GM18499 (cell line): ENCODE measurements around the gene BHLHE23.

Source experiments
- ATAC-seq: cut with Tn5 transposase; IDR thresholded peaks from one replicate; pipeline ENCODE4 v1.9.1; 2021; ENCODE audit warnings: moderate number of reproducible peaks; ENCODE audit not compliant: insufficient read depth, unreplicated experiment

Gene BHLHE23

DNA sequence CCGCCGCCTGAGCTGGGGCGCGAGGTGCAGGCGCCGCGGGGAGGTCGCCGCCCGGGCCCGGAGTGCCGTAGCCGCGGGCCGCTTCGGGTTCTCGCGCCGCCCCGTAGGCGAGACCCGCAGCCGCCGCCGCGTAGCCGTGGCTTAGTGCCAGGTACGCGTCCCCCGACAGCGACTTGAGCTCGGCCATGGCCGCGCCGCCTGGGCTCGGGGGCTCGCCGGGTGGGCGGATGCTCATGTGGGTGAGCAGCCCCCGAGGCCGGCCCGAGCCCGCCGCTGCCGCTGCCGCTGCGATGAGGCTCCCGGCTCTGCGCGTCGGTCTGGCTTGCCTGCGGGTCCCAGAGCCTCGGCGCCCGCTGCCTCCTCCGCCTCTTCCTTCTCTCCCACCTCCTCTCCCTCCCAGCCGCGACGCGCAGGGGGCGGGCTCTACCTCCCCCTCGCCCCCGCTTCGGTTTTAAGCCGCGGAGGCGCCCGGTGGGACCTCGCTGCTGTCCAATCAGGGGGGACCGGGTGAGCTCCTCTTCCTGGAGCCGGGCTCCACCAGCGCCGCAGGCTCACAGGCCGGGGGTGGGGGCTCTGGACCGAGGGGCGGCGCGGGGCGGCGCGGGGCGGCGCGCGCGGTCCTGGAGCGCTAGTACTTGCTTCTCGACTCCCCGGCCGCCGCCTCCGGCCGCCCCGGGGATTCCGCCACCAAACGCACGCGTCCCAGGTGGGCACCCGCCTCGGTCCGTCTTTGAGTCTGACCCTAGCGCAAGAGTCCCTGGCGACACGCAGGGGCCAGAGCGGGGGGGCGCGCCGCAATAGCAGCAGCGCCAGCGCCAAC is at the start of gene BHLHE23:
Gene BHLHE23, minus strand, starts transcription at position 425 of the 820 bp plus-strand sequence. Its CDS starts 190 bp downstream, at position 235.
- ATAC-seq = no peak

DNA sequence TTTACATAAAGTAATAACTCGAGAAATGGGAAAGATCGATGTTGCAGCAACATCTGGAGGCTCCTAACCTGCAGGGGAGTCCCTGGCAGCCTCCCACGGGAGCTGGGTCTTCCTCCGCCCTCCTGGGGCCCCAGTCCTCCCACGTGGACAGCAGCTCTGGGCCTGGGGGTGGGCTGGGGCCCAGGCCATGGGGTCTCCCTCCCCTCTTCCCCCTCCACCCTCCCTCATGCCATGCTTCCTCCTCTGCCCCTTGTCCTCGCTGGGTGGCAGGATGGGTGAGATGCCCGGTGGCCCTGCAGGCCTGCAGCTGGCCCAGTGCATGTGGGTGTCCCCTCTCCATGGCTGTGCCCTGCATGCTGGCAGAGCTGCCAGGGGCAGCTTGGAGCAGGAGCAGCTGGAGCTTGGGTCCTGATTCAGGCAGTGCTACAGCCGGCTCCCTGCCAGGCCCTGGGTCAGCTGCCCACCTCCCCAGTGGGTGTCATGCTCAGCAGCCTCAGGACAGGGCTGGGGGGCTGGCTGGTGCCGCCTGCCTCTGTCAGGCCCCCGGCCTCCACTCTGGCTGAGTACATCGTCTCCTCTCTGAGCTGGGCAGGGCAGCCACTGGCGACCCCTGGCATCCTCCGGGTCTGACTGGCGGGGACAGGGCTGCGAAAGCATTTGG is 48.9 kb upstream of the BHLHE23 start:
- ATAC-seq = no peak

DNA sequence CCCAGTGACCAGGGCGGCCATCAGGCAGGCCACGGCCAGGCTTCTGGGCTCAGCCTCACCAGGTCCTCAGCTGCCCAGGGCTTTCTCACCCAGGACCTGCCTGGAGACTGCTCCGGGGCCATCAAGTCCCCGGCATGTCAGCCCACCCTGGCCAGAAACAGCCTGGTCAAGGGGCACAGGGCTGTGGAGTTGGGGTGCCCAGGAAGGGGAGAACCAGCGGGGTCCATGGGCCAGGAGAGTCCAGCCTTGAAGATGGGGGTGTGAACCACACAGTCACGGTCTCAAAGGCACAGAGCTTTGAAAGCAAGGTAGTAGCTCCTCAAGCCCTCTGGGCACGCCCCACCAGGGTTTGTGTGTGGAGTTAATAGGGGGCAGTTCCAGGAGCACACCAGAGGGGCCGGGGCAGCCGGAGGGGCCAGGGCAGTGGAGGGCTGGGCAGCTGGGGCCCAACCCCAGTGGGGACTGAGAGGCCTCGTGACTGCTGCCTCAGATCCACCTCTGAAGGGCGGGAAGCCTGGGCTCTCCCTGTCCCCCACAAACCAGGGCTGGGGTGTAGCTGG is 48.0 kb upstream of the BHLHE23 start:
- no peak for ATAC-seq

DNA sequence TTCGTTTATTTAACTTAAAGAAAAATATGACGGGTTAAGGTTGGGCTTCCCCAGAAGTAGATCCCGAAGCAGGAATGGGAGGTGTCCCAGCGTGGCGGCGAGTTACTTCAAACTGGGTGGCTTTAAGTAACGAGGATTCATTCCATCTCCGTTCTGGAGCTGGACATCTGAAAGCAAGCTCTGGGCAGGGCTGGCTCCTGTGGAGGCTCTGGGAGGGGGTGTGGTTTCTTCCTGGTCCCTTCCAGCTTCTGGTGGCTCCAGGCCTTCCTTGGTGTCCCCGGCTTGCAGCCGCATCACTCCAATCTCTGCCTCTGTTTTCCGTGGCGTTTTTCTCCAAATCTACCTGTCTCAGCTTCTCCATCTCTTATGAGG is 47.3 kb upstream of the BHLHE23 start:
- no peak for ATAC-seq

GRCh38 chr20:63053432-63054102 is 46.8 kb upstream of the BHLHE23 start:
- no peak for ATAC-seq

GRCh38 chr20:63052571-63053431 is 46.0 kb upstream of the BHLHE23 start:
- no peak for ATAC-seq

GRCh38 chr20:63051911-63052310 is 45.1 kb upstream of the BHLHE23 start:
- ATAC-seq = no peak

DNA sequence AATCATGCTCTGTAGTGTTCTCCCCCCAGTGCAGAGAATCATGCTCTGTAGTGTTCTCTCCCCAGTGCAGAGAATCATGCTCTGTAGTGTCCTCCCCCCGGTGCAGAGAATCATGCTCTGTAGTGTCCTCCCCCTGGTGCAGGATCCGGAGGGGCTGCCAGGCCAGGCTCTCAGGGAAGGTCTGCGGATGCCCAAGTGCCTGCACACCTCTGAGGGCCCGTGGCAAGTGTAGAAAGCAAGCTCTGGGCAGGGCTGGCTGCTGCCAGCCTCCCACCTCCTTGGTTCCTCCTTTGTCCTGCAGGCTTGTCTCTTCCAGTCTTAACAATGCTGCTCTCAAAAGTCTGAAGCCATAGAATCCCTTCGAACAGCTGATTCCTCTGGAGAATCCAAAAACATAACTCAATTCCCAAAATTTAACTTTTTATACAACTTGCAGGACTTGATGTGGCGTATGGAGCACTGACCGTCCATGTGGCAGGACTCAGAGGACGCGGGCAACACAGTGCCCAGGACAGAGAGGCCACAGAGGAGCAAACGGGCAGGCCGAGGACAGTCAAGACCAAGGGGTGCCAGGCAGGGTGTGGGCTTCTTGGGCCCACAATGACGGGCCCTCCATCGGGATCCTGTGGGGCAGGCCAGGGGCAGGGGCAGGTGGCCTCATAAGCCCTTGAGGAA is 44.6 kb upstream of the BHLHE23 start:
- ATAC-seq = no peak

GRCh38 chr20:63050406-63050805 is 43.6 kb upstream of the BHLHE23 start:
- ATAC-seq = no peak

DNA sequence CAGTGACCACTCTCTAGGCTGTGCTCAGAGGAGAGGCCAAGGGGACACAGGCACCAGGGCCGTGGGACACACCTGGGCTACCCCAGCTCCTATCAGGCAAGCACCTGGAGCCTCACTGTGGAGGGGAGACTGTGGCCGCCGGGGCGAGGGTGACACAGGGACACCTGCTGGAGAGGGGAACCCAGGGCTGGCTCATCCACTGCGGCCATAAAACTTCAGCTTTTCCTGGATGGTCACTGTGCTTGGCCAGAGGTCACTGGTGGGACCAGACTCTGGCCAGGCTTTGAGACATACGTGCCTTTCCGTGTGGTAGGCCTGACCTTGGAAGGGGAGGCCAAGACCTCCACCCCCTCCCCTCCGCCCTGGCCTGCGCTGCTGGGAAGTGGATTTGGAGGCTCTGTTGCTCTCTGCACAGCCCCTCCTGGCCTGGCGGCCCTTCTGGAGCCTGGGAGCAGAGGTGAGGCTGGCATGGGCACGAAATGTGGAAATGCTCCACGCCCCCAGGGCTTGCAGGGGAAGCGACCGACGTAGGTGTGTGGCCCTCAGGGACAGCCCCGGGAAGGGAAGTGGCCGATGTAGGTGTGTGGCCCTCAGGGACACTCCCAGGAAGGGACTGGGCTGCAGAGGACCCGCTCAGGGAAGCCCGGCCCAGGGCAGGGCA is 42.9 kb upstream of the BHLHE23 start:
- ATAC-seq = no peak

GRCh38 chr20:63049191-63049518 is 42.4 kb upstream of the BHLHE23 start:
- no peak for ATAC-seq

DNA sequence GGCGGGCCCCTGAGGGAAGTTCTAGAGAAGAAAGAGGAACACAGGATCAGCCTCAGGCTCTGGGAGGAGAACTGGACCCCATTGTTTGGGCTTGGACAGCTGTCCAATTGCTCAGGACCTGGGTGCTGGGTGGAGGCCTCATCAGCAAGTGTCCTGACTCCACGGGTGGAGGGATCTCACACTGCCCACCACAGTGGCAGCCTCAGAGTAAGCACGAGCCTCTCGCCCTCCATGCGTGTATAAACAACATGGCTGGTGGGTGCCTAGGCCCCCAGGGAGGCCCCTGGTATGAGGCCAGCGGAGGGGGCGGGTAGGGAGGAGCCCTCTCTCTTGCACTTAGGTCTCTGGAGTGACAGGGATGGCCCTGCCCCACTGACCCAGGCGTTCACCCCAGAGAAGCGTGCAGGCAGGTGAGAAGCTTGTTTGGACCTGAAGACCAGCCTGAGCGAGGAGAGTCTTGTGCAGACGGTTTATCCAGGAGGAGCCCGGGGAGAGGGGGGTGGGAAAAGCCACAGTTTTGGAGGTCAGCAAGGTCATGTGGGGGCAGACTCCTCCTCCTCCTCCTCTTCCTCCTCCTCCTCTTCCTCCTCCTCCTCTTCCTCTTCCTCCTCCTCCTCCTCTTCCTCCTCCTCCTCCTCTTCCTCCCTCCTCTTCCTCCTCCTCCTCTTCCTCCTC is 41.9 kb upstream of the BHLHE23 start:
- ATAC-seq = no peak

DNA sequence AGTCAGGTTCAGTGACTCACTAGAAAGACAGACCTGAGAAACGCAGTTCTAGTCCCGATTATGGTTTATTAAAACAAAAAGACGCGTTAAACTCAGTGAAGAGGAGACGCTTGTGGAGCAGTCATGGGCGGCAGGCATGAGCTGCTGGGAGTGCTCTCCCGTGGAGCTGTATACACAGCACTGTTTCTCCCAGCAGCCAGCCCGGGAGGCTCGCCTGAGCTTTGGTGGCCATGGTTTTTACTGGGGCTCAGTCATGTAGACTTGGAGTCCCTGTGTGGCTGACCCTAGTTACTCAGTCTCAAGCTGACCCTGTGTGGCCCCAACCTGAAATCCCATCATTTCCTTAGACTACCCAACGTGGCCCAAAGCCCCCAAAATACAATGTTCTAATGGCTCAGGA is 41.2 kb upstream of the BHLHE23 start:
- ATAC-seq = no peak

- no peak for ATAC-seq
Observed at GRCh38 chr20:63047267-63047666, 40.5 kb upstream of the BHLHE23 start.

DNA sequence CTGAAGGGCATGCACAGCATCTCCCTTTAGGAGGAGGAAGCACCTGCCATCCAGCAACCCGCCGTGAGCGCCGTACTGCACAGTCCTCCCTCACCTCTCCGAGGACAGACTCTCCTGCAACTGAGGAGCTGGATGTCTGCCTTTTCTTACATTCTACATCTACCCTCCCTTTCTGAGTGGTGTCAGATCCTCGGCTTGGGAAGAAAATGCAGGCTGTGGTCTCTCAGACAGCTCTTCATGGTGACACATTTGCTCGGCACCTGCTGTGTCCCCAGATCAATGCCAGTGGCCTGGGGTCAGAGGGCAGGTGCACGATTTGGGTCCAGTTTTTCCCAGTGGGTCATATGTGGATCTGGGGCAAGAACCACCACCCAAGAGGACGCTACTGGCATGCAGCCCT is 40.1 kb upstream of the BHLHE23 start:
- no peak for ATAC-seq

GRCh38 chr20:63045991-63046390 is 39.2 kb upstream of the BHLHE23 start:
- no peak for ATAC-seq

- ATAC-seq = no peak
Observed at GRCh38 chr20:63045401-63045800, 38.6 kb upstream of the BHLHE23 start.

DNA sequence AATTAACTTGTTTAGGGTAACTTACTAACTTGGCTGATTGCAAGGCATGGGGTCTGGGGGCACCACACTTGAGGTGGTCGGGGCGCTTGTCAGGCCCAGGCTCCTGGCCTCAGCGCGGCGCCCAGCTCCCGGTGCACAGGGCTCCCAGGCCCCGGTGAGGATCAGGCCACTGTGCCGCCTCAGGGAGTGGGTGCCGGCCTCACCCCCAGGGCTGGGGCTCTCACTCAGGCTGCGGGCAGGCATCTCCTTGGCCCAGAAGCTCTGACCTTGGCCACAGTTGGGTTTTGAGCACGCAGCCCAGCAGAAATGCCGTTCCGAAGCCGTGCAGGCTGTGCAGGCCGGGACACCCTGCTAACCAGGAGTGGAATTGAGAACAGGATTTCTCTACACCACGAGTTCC is 37.8 kb upstream of the BHLHE23 start:
- no peak for ATAC-seq

DNA sequence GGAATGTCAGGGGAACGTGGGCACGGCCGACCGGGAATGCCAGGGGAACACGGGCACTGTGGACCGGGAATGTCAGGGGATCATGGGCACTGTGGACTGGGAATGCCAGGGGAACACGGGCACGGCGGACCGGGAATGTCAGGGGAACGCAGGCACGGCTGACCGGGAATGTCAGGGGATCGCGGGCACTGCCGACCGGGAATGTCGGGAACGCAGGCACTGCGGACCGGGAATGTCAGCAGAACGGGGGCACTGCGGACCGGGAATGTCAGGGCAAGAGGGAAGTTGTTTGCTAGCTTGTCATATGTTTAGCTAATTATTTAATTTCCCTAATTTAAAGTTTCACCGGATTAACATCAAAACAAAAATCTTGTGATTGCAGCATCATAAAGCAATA is 37.4 kb upstream of the BHLHE23 start:
- no peak for ATAC-seq
